Measurements from ENCODE around the gene ZNF280D.

GRCh38 chr15:56765251-56765650 is 31.9 kb upstream of the ZNF280D start:
- TF ChIP-seq, protein P1, sequence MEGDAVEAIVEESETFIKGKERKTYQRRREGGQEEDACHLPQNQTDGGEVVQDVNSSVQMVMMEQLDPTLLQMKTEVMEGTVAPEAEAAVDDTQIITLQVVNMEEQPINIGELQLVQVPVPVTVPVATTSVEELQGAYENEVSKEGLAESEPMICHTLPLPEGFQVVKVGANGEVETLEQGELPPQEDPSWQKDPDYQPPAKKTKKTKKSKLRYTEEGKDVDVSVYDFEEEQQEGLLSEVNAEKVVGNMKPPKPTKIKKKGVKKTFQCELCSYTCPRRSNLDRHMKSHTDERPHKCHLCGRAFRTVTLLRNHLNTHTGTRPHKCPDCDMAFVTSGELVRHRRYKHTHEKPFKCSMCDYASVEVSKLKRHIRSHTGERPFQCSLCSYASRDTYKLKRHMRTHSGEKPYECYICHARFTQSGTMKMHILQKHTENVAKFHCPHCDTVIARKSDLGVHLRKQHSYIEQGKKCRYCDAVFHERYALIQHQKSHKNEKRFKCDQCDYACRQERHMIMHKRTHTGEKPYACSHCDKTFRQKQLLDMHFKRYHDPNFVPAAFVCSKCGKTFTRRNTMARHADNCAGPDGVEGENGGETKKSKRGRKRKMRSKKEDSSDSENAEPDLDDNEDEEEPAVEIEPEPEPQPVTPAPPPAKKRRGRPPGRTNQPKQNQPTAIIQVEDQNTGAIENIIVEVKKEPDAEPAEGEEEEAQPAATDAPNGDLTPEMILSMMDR (IDR thresholded peaks at IDR 0.05; ENCODE audit: low read length), result no peak
- no peak for TF ChIP-seq EZH2 (IDR thresholded peaks at IDR 0.05; ENCODE audit: borderline replicate concordance, low read length)

Data from OCI-LY1 (cell line).